LNCAP (cell line): Measurements from ENCODE around the gene FGGY.

Source experiments
- TF ChIP-seq, protein P1 (sequence below): fragments of 450-650 bp; IDR thresholded peaks from 2 replicates; pipeline ENCODE4 v1.5.1; 2017; ENCODE audit warnings: mild to moderate bottlenecking

FGGY gene

DNA sequence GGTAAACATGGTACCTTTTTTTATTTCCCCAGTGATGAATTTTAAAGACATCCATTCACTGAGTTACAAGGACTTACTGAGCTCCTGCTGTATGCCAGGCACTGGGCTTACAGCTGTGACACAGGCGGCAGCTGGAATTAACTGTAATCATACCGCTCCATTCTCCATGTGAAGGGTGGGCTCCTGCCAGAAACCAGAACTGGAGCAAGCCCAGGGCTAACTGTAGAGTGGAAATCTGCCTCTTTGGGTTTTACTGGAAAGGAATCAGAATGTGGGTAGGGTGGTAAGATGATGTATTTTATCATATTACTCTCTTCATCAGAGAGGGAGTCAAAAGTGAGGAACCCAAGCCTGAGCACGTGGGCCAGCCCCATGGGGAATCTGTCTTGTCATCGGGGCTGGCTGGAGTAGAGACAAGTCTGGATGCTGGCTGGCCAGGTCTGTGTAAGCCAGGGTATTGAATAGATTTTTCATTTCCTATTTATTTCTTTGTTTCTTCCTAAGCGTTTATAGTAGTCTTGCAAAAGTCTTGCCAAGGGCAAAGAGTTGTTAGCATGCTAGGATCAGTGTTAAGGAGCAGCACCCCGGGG, 21.5 kb downstream of the FGGY start:
- TF ChIP-seq, protein P1, sequence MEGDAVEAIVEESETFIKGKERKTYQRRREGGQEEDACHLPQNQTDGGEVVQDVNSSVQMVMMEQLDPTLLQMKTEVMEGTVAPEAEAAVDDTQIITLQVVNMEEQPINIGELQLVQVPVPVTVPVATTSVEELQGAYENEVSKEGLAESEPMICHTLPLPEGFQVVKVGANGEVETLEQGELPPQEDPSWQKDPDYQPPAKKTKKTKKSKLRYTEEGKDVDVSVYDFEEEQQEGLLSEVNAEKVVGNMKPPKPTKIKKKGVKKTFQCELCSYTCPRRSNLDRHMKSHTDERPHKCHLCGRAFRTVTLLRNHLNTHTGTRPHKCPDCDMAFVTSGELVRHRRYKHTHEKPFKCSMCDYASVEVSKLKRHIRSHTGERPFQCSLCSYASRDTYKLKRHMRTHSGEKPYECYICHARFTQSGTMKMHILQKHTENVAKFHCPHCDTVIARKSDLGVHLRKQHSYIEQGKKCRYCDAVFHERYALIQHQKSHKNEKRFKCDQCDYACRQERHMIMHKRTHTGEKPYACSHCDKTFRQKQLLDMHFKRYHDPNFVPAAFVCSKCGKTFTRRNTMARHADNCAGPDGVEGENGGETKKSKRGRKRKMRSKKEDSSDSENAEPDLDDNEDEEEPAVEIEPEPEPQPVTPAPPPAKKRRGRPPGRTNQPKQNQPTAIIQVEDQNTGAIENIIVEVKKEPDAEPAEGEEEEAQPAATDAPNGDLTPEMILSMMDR: no peak

DNA sequence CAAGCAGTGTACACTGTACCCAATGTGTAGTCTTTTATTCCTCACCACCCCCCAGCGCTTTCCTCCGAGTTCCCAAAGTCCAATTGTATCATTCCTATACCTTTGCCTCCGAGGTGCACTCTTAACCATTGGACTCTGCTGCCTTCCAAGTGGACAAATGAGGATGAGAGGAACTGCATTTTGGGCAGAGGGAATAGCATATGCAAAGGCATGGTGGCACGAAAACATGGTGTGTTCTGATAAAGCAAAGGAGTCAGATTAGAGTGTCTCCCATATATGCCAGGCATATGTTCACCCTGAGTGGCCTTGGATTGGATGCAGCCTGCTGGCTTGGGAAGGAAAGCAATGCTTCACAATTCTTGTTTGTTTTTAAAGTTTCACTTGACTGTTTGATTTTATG, 25.5 kb downstream of the FGGY start:
- TF ChIP-seq, protein P1: no peak

DNA sequence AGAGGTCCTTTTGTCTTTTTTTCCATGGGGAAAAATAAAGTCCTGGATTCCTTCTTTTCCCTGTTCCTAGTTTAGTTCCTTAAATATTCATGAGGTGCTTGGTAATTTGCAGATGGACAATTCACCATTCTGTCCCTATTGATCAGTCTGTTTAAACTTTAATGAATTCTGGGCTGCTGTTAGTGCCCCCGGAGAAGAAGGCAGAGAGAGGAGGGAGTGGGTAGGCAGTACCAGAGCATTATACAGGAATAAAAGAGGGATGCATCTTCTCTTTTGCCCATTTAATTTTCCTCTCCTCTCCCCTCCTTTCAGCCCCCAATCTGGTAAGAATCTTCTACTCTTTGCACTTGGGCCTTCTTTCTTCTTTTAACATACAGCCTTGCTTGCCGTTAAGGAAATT, 25.9 kb downstream of the FGGY start:
- TF ChIP-seq, protein P1: no peak

DNA sequence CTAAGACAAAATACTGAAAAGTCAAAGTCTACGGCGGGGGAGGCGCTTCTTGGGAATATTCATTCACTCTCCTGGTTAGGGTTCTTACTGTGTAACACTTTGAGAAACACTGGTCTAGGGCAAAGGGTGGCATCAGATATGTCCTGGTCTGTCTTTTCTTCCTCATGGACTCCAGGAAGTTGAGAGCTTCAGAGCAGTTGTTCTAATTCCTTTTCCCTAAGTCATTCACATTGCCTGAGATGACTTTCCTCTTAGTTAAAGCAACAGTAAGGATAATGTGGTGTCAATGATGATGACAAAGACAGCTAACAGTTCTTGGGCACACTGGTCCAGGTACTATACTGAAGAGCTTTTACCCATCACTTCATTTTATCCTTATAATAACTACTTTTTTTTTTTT, 27.0 kb downstream of the FGGY start:
- TF ChIP-seq, protein P1: no peak

DNA sequence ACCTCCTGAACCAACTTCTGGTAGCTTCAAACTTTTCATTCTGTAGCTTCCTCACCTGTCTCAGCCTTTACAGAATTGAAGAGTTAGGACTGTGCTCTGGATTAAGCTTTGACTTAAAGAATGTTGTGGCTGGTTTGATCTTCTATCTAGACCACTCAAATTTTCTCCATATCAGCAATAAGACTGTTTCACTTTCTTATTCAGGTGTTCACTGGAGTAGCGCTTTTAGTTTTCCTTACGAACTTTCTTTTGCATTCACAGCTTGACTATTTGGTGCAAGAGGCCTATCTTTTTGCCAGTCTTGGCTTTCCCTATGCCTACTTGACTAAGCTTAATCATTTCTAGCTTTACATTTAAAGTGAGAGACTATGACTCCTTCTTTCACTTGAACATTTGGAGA, 31.5 kb downstream of the FGGY start:
- TF ChIP-seq, protein P1: no peak

DNA sequence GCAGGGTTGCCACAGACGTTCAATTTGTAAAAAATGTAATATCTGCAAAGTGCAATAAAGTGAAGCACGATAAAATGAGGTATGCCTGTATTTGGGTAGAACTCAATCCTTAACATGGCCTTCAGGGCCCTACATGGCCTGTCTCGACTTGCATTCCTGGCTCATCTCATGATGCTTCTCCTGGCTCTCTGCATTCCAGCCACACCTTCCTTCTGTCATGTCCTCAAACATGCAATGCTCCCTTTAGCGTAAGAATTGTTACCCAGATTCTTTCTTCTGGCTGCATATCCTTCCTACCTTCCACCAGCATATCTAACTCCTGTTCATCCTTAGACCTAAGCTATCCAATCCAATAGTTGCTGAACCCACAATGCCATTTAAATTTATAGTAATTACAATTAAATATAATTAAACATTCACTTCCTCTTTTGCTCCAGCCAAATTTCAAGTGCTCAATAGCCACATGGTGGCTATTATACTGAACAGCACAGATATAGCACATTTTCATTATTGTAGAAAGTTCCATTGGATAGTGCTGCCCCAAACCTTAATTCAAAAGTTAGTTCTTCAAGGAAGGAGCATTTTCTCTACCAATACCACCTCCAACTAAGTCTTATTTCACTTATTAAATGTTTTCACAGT, 32.6 kb downstream of the FGGY start:
- TF ChIP-seq, protein P1: no peak

DNA sequence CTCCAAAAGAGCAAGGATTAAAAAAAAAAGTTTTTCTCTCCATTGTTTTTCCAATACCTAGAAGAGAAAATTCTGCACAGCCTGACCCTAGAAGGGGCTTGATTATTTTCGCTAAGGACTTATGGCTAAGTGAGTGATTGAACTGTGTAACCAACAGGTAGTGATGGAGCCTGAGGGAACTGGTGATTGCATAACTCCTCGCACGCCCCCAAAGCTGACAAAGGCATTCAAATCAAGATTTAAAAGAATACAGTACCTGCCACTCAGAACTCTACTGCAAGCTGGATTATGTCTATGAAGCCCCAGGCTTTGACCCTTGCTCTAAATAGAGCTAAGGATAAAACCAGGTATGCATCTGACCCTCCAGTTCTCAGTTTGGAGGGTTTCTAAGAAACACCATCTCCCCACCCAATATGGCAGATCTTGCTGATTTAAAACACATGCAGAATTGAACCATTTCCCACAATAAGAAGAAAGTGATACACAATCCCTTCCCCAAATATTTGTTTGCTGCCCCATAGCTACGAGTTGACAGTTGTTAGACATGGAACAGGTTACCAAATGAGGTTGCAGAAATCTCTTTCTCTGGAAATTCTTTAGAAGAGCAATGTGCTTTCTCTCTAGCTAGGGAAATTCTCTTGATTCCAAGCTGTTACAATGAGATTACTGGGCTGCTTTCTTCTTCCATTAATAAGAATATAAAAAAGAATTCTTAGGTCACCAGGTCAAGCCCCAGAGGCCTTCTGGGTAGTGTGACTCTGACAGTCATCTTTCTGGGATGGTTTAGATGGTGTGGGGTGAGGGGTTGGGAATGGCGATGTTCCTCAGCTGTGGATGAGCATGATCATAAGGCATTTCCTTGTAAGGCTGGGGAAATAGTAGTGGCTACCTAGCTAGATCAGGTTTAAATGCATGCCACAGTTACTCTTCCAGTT, 35.1 kb downstream of the FGGY start:
- TF ChIP-seq, protein P1: no peak
